Measurements from ENCODE around the gene WAPL.

WAPL gene

GRCh38 chr10:86388119-86388704 is 133.4 kb downstream of the WAPL start:
- no peak for DNase-seq

GRCh38 chr10:86387178-86387794 is 134.3 kb downstream of the WAPL start:
- peak; percentile 90 for DNase-seq

- no peak for DNase-seq
Observed at GRCh38 chr10:86385806-86386205, 135.8 kb downstream of the WAPL start.
